Measurements from ENCODE around the gene KHK.

KHK gene

DNA sequence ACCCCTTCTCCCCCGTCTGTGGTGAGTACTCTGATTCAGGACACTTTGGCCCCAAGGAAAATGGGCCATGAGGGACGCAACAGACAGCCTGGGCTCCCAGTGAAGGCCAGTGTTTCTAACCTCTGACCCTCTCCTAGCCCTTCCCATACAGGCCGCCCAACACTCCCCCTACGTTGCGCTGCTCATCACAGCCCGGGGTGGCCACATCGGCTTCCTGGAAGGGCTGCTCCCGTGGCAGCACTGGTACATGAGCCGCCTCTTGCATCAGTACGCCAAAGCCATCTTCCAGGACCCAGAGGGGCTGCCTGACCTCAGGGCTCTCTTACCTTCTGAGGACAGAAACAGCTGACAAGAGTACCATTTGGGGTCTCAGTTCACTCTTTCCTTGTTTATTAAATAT, 43.8 kb downstream of the KHK start:
- no peak for DNase-seq

DNA sequence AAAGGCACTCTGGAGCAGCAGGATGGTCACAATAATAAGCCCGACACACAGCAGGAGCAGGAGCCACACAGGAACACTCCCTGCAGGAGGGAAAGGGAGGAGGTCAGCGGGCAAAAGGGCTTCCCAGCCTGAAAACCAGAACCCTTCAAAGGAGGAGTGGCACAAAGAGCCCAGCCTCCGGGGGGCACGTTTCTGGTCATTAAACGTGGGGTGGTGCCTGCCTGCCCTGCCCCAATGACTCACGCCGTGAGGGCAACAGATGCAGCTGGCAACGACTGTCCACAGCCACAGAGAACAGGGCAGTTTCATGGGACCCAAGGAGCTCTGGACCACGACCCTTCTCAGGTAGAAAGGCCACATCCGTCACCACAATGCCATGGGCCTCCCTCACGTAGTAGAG, 44.9 kb downstream of the KHK start:
- DNase-seq = no peak

DNA sequence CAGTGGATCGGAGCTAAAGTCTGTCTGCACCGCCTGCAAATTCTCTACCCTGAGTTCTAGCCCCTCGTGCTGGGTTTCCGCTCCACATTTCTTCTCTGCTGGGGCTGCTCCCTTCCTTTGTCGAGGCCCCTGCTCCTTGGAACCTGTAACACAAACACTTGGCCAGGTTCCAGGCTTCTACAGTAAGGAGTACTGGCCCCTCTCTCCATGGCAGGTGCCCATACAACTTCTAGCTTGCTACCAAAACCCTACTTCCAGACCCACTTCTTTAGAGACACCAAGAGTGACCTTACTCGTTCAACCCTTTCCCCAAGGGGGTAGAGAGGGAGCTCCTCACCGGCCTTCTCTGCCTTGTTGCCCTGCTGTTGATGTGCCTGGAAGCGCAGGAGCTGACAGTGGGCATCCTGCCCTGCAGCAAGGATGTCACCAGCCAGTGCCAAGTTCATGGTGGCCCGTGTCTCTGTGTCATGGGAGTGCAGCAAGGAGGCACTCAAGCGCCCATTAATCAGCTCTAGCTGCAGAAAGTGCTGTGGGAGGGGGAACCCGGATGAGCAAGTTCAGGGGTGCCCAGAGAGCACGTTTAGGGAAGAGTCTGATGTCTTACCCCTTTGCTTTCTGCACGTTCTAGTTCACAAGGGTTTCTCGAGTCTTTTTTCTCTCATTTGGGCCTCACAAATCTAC, 46.8 kb downstream of the KHK start:
- DNase-seq = no peak

DNA sequence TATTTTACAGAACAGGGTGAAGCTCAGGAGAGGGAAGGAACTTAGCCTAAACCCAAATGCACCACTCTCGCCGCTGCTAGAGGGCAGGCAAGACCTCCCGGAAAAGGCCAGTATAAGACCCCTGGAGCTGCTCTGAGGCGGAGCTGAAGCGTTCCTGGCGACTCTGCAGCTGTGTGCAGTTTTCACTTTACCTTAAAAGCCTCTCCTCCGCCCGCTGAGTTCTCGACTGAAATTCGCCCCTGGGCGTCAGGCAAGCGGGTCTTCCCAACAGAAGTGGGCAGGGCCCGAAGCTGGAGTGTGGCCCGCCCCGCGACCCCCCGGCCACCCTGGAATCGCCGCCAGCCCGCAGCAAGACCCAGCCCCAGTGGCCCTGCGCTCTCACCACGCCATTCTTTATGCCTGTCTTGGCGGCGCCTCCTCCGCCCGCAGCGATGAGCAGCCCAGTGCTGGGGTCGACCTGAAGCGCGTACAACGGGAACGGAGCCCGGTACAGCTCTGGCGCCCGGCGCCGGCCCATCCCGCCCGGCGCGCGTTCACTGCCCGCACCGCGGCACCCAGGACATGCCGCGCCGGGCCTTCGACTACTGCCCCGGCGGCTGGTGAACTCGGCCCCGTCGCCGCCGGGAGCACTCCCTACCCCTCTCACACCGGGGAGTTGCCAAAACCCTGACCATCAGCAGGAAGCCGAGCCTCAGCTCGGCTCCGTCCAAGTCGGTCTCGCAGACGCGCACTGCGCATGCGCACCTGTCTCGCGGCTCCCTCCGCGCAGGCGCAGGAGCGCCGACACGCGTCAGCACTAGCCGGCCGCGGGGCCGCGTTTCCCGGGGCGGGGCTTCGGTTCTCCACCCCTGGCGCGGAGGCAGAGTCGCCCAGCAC, 47.6 kb downstream of the KHK start, which contains the start of gene PREB:
Gene PREB, minus strand, starts transcription at position 732 of the 876 bp plus-strand sequence. Its CDS starts 215 bp downstream, at position 517.
- peak; percentile 93 for DNase-seq

DNA sequence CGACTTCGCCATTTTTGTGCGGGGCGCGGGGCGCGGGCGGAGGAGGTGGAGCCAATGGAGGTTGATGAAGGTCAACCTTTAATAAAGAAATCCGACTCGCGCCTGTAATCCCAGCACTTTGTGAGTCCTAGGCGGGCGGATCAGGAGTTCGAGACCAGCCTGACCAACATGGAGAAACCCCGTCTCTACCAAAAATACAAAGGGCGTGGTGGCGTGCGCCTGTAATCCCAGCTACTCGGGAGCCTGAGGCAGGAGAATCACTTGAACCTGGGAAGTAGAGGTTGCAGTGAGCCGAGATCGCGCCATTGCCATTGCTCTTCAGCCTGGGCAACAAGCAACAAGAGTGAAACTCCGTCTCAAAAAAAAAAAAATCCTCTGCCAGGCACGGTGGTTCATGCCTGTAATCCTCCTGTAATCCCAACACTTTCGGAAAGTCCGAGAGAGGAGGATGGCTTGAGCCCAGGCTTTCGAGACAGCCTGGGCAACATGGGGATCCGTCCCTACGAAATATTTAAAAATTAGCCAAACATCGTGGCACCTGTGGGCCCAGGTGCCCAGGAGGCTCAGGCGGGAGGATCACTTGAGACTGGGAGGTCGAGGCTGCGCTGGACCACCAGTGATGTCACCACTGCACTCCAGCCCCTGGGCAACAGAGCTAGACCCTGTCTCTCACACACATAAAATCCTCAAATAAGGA, 48.4 kb downstream of the KHK start:
- no peak for DNase-seq

DNA sequence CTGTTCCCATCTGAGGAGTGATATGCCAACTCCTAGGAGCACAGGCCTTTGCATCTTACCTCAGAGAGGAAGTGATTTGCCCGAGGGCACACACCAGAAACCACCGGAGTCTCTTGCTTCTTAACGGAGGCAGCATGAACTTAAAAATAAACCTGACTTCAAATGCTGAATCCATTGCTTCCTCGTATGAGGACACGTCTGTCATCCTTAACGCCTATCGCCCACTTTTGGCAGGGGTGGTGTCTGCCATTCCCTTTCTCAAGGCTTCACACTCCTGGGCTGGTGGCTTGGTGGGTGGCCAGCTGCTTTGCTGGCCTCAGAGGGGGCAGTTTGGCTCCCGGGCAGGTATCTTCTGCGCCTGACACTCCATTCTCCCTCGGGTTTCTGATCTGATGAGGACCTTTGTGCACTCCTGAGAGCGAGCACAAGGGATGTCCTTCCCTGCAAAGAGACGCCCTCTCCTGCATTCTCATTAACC, 48.9 kb downstream of the KHK start:
- no peak for DNase-seq

DNA sequence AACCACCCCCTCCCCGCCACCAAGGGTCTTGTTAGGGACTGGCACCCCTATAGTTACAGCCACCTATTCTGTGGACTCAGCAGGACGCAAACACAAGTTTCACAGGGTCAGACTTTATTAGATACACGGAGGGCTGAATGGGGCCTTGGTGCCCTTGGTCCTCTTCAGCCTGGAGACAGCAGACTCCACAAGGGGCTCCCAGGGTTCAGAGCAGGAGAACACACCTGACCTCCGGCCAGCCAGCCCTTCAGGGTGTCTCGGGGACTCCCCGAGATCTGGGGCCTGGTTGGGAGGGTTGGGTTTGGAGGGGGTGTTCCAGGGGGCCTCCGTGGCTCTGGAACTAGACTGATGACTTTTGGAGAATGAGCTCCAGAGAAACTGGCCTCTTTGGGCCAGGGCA, 50.2 kb downstream of the KHK start:
- no peak for DNase-seq

DNA sequence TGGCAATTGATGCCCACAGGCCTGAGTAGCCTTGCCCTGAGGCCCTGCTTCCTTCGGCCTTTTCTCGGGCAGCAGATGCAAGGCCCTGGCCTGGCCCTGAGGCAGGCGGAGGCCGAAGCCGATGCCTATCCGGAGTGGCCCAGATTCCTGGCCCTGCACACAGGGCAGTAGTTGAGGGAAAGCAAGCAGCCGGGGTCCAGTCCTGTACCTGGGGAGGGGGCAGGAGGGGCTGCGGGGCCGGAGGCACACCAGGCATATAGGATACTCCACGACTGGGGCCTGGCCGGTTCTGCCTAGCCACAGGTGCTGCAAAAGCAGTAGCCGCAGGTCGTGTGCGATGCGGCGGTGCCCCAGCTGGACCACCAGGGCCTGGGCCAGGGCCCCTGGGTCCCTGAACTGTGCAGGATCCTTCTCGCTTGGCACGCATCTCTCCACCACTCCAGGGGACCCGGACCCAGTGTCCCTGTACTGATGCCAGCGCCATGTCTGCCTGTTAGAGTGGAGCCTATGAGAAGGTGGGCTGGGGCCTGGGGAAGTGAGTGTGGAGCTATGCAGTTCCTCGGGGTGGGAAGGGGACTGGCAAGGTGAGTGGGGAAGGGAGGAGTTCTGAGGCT, 50.9 kb downstream of the KHK start:
- no peak for DNase-seq

DNA sequence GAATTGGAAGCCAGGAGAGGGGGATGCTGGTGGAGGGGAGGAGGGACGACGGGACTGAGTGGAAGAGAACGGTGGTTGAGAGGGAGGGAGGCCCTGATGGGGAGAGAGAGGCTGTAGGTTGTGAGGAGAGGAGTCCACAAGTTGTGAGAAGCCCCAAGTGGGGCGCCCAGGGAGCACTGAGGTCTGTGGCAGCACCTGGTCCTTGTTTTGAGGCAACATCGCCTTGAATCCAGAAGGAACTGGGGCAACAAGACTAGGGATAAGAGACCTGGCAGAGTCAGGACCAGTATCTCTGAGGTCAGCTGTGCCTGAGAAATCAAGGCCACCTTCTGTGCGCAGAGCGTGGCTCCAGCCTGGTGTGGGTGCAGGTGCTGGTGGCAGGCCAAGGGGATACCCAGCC, 51.5 kb downstream of the KHK start:
- DNase-seq = no peak

DNA sequence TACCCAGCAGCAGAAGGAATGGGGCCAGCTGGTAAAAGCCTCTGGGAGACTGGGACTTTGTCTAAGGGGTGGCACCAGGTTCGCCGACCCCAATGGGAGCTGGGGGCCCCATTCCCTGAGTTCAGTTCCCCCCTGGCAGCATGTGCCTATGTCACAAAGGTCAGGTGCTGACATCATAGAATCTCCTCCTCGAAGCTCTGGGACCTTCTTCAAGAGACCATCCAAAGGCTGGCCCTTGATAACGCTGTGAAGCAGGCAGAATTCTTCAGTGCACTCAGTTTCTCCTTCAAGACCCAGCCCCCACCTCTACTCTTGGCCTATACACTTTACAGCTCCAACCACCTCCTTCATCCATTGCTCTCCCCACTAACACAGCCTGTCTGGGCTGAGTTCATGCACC, 52.7 kb downstream of the KHK start, which contains the start of gene PRR30:
Gene PRR30, minus strand, starts transcription at position 101 of the 400 bp plus-strand sequence. CDS start 1,081 bp downstream, outside the sequence.
- DNase-seq = no peak

DNA sequence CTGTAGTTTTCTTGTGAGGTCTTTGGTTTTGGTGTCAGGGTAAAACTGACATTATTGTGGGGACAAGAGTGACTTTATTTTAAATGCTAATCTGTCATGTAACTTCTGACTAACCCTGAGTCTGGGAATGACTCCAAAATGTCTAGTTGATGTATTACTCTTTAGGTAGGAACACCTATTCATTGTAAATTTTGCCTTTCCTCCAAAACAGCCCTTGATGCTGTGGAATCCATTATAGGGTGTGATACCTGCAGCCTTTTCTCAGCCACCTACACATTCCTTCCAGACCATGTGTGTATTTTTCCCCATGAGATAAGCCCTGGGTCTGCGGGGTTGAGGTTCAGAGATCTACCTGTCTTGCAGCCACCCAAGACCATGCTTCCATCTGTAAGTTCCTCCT, 56.7 kb downstream of the KHK start:
- no peak for DNase-seq

DNA sequence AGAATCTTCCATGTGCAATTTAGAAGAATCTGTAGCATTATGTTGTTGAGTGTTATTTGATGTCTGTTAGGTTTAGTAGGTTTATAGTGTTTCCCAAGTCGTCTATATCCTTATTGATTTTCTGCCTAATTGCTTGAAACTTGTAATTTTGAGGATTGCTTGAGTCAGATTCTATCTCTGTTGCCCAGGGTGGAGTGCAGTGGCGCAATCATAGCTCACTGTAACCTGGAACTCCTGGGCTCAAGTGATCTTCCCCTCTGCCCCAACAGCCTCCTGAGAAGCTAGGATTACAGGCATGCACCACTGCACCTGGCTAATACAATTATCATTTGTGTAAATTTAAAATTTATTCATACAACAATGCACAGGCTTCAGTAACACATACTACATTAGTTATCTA, 59.1 kb downstream of the KHK start:
- DNase-seq = no peak

DNA sequence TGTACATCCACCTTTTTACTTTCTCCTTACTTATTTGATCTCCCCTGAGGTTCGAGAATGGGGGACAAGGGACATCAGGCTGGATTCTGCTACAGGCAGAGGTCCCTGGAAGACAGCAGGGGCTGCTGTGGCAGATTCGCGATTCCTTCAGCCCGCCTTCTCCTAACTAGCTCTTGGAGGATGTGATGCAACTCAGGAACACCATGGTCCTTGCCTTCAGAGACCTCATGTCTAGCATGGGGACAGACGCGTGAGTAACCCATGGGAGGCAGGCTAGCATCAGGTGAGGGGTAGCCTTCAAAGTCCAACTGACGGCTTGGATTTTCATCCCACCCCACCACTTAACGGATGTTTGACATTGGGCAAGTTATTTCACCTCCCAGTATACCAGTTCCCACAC, 61.4 kb downstream of the KHK start:
- DNase-seq = no peak

DNA sequence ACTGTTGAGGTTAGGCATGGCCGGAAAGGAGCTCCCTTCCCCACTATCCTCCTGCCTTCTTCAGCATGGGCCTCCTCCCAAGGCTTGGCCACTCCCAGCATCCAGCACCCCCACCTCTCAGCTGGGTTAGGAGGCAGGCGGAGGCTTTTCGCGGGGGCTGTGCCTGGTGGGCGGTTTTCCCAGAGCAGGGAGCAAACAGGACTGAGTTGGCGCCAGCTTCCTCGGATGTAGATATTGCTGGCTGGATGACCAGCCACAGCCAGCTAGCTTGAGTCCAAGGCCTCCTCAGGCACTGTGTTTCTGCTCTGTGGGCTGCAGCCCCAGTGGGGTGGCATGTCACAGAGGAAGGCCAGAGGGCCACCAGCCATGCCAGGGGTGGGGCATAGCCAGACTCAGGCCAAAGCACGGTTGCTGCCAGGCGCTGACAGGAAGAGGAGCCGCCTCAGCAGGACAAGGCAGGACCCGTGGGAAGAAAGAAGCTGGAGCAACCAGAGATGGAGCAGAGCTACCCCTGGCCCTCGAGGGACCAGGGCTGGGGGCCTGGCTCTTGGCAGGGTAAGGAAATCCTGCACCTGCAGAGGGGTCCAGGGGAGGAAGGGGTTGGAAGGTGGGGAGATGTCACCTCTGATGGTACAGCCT, 62.3 kb downstream of the KHK start, which contains the start of gene TCF23:
Gene TCF23, plus strand, starts transcription at position 204 of the 639 bp plus-strand sequence. Its CDS starts 130 bp downstream, at position 334.
- no peak for DNase-seq

DNA sequence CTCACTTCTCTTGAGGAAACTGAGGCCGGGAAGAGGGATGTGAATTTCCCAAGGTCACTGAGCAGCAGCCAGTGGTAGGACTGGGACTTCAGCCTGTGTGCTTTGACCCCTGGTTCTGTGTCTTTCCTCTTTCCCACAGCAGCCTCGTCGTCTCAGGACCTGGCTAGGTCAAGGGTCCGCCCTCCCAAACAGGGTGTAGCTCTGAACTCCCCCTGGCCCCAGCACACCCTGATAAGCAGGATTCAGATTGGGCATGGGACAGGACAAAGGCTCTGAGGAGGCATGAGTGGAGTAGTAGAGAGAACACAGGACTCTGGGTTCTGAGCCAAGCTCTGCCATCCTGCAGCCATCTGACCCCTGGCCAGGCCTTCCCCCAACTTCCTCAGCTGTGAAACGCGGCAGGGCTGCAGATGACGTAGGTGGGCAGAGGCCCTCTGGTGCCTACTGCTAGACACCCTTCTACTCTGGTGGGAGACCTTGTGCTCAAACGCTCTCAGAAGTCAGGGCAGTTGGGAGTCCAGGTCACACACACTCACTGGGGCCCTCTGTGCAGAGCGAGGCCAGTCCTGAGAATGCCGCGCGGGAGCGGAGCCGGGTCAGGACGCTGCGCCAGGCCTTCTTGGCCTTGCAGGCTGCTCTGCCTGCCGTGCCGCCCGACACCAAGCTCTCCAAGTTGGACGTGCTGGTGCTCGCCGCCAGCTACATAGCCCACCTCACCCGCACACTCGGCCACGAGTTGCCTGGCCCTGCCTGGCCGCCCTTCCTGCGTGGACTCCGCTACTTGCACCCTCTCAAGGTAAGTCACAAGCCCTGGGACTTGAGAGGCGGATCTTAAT, 63.2 kb downstream of the KHK start:
- no peak for DNase-seq
